ENCODE results near the gene CELA3B. TPM values are rescaled to one million over a fixed set of nuclear protein-coding genes. Genes with fewer than 3 reads are reported as not detected.

CELA3B gene
- total and polyA plus RNA-seq, 2 of the 13 experiments (the other 11 are each of a cell fraction or from before 2014, with no cell fraction given) = 0.34 TPM; not detected in 1

GRCh38 chr1:22024485-22025367 lies 47.9 kb downstream of the CELA3B start (continued):
- TF ChIP-seq MAFF (IDR thresholded peaks at IDR 0.05; ENCODE audit: low read depth, low read length) (no peak), RCOR2 (CRISPR knock-in tag; IDR thresholded peaks at IDR 0.05) (peak; percentile 38; the same call in 1 of the 2 replicates), BCL3 (CRISPR knock-in tag; IDR thresholded peaks at IDR 0.05) (no peak), NFKBIZ (CRISPR knock-in tag; IDR thresholded peaks at IDR 0.05) (no peak), EEA1 (CRISPR knock-in tag; IDR thresholded peaks at IDR 0.05; ENCODE audit: borderline replicate concordance) (no peak), FOXP1 (IDR thresholded peaks at IDR 0.05) (no peak), FOXP1 (CRISPR knock-in tag; IDR thresholded peaks at IDR 0.05) (no peak), TRAFD1 (CRISPR knock-in tag; IDR thresholded peaks at IDR 0.05; ENCODE audit: borderline replicate concordance) (no peak), ZNF703 (CRISPR knock-in tag; IDR thresholded peaks at IDR 0.05; ENCODE audit: borderline replicate concordance) (peak; percentile 47; the same call in 1 of the 2 replicates), ZNF326 (CRISPR knock-in tag; IDR thresholded peaks at IDR 0.05; ENCODE audit: borderline replicate concordance) (no peak), ZNF879 (CRISPR knock-in tag; IDR thresholded peaks at IDR 0.05) (no peak), FOXP4 (CRISPR knock-in tag; IDR thresholded peaks at IDR 0.05) (no peak), ZBTB44 (CRISPR knock-in tag; IDR thresholded peaks at IDR 0.05) (no peak), MEIS2 (CRISPR knock-in tag; IDR thresholded peaks at IDR 0.05) (no peak; the same call in 1 of the 2 replicates), HMG20A (CRISPR knock-in tag; IDR thresholded peaks at IDR 0.05; ENCODE audit: borderline replicate concordance) (no peak), ZFP82 (CRISPR knock-in tag; IDR thresholded peaks at IDR 0.05; ENCODE audit: borderline replicate concordance) (no peak), RARG (CRISPR knock-in tag; IDR thresholded peaks at IDR 0.05; ENCODE audit: low read depth) (no peak), FOXM1 (CRISPR knock-in tag; IDR thresholded peaks at IDR 0.05) (no peak), ARNTL (CRISPR knock-in tag; IDR thresholded peaks at IDR 0.05) (0 out of 2 replicates have a peak, but pooled peaks have one; percentile 16)

Measured in HepG2 (cell line).